PFSK-1 (cell line): ENCODE data around the gene FAM53A.

Experiments
- FOXP2 ChIP-seq: optimal IDR thresholded peaks from 2 replicates; pipeline ENCODE3; 2011; ENCODE audit warnings: borderline replicate concordance, control low read depth, inconsistent platforms; ENCODE audit not compliant: insufficient read depth; ENCODE audit errors: extremely low read length, extremely low read depth
- POLR2AphosphoS5 ChIP-seq: IDR thresholded peaks from 2 replicates; pipeline ENCODE4 v1.6.1; 2012; ENCODE audit warnings: low read depth, mild to moderate bottlenecking, control low read depth, low read length, moderate library complexity
- SIN3A ChIP-seq: IDR thresholded peaks from 2 replicates; pipeline ENCODE4 v1.6.1; 2012; ENCODE audit warnings: mild to moderate bottlenecking, low read length, moderate library complexity, borderline replicate concordance; ENCODE audit not compliant: insufficient read depth
- TAF1 ChIP-seq: IDR thresholded peaks from 2 replicates; pipeline ENCODE4 v1.6.1; 2012; ENCODE audit warnings: low read length, control low read depth, borderline replicate concordance; ENCODE audit not compliant: insufficient read depth
- TF ChIP-seq, protein P1 (sequence below), 2 experiments: IDR thresholded peaks; 2 replicates each; pipeline versions ENCODE4 v1.6.1 to v1.8.0; 2011 to 2012; ENCODE audit warnings: low read depth in 2 of 2, low read length in 2 of 2, control low read depth in 1 of 2, inconsistent platforms in 1 of 2, mild to moderate bottlenecking in 1 of 2, moderate library complexity in 1 of 2; ENCODE audit not compliant: insufficient read depth in 1 of 2

FAM53A gene

DNA sequence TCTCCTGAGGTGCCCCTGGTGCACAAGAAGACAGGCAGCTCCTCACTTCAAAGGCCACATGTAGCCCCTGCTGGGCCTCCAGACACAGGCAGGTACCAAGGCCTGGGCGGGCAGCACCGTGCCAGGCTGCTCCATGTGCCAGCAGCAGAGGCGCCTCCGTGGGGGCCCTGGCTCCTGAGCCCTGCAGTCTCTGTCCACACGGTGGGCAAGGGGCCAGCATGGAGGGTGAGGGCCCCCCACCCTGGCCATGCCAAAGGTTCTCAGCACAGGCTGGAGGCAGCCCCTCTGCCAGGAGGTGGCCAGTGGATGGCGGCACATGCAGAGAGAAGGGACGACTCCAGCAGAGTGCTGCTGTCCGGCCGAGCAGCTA is 72.6 kb downstream of the FAM53A start:
- TF ChIP-seq TAF1 (no peak), FOXP2 (no peak), POLR2AphosphoS5 (no peak), SIN3A (no peak)
- TF ChIP-seq, protein P1, sequence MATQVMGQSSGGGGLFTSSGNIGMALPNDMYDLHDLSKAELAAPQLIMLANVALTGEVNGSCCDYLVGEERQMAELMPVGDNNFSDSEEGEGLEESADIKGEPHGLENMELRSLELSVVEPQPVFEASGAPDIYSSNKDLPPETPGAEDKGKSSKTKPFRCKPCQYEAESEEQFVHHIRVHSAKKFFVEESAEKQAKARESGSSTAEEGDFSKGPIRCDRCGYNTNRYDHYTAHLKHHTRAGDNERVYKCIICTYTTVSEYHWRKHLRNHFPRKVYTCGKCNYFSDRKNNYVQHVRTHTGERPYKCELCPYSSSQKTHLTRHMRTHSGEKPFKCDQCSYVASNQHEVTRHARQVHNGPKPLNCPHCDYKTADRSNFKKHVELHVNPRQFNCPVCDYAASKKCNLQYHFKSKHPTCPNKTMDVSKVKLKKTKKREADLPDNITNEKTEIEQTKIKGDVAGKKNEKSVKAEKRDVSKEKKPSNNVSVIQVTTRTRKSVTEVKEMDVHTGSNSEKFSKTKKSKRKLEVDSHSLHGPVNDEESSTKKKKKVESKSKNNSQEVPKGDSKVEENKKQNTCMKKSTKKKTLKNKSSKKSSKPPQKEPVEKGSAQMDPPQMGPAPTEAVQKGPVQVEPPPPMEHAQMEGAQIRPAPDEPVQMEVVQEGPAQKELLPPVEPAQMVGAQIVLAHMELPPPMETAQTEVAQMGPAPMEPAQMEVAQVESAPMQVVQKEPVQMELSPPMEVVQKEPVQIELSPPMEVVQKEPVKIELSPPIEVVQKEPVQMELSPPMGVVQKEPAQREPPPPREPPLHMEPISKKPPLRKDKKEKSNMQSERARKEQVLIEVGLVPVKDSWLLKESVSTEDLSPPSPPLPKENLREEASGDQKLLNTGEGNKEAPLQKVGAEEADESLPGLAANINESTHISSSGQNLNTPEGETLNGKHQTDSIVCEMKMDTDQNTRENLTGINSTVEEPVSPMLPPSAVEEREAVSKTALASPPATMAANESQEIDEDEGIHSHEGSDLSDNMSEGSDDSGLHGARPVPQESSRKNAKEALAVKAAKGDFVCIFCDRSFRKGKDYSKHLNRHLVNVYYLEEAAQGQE (IDR thresholded peaks at IDR 0.05; ENCODE audit: insufficient read depth in 1 of 2, low read depth in 2 of 2, low read length in 2 of 2), result no peak

DNA sequence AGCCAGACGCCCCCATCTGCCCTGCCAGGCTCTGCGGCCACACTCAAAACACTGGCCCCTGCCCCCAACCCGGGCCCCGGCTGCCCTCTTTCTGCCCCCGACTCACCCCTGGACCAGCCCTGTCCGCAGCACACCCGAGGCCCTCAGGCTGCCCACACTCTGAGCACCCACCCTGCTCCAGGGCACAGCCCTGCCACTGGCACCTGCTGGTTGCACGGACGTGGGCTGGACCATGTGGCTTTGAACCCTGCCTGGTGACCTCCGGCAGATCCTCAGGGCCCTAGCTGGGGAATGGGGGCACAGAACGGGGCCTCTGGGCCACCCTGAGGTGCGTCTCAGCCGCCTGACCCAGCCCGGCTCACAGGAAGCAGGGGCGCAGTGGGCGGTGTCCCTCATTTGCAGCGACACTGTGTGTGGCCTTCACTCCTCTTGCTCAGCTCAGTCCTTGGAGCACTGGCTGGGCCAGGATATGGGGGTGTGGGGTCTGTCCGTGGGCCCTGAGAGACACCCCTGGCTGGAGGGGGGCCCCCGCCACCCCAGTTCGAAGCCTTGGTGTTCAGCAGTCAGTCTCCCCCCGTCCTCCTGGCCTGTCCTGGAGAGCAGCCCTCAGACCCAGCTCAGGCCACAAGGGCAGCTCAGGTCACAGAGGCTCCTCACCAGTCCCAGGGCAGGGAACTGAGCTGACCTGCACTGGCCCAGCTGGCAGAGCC is 73.2 kb downstream of the FAM53A start:
- TF ChIP-seq SIN3A (no peak), FOXP2 (no peak), POLR2AphosphoS5 (no peak), TAF1 (no peak)
- TF ChIP-seq, protein P1 (IDR thresholded peaks at IDR 0.05; ENCODE audit: insufficient read depth in 1 of 2, low read depth in 2 of 2, low read length in 2 of 2), result no peak

DNA sequence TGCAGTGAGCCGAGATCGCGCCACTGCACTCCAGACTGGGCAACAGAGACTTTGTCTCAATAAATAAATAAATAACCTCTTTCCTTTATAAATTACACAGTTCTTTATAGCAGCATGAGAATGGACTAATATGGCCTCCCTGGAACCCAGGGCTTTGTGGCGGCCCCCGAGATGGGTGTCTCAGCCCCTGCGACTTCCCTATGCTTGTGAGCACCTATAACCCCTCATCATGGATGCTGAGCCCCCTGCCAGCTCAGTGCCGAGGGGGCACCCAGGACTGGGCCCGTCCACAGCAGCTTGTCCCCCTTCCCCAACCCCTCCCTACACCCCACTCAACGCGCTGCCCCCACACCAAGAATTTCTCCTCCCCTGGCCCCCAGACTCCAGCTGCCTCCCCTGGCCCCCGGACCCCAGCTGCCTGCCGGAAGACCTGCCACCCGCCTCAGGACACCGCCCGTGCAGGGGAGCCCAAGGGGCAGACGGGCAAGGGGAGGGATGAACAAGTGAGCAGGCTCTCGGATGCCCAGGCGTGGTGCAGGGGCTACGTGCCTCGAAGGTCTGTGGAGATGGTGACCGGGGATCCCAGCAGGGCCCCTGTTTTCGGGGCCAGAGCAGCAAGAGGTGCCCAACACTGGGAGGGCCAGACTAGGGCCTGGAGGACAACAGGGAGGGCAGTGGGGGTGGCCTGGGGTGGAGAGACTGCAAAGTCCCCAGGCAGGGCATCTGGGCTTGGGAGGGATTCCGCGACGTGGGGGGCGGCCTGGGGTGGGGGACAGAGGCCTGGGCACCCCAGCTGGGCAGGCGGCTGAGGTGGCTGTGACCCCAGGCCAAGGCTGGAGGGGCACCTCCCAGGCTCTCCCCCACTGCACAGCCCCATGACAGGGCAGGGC is 74.0 kb downstream of the FAM53A start:
- TF ChIP-seq POLR2AphosphoS5 (no peak), FOXP2 (no peak), SIN3A (no peak), TAF1 (no peak)
- TF ChIP-seq, protein P1 (IDR thresholded peaks at IDR 0.05; ENCODE audit: insufficient read depth in 1 of 2, low read depth in 2 of 2, low read length in 2 of 2), result no peak

DNA sequence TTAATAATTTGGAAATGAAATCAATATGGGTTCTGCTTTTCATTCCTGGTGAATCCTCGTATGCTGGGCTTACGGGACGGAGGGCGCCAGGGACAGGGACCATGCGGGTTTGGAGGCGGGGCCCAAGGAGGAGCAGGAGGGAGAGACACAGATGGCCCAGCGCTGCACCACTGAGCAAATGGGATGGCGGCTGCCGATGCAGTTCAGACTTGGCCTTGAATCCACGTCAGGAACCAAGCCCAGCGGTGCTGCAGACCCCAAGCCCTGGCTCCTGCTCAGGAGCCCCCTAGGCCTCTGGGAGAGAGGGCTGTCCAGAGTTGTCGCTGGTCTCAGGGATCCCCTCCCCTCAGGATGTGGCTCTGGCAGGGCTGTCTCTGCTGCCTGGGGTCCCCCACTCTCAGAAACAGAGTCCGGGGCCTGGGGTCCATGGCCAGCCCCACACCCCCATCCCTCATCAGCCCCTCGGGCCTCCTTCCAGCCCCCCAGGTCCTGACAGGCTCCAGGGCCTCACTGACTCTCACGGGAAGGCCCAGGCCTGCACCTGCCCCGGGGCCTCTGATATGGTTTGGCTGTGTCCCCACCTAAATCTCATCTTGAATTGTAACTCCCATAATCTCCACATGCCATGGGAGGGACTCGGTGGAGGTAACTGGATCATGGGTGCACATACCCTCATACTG is 75.2 kb downstream of the FAM53A start:
- TF ChIP-seq SIN3A, result no peak
- TF ChIP-seq, protein P1 (IDR thresholded peaks at IDR 0.05; ENCODE audit: insufficient read depth in 1 of 2, low read depth in 2 of 2, low read length in 2 of 2), result no peak
- no peak for TF ChIP-seq TAF1
- TF ChIP-seq FOXP2, result no peak
- TF ChIP-seq POLR2AphosphoS5, result no peak
